SK-N-SH (cell line): ENCODE measurements around the gene SNCG. TPM values are rescaled to one million over a fixed set of nuclear protein-coding genes. Genes with fewer than 3 reads are reported as not detected.

Source experiments
- CTCF ChIA-PET: fragments of 300-600, 350-600 bp; formaldehyde crosslinking; extraction: SDS; loops from one replicate; lab custom pipeline; 2021; lab: Yijun Ruan, JAX
- POLR2A ChIA-PET: fragments of 350-600 bp; sonication (Branson Sonifier 250); formaldehyde crosslinking; extraction: SDS; loops from one replicate; lab custom pipeline; 2020; ENCODE audit warnings: antibody characterized with exemption, inconsistent platforms; lab: Yijun Ruan, JAX
- DNase-seq: peaks from one replicate; pipeline ENCODE4 v3.0.0; 2012
- H2AFZ ChIP-seq: fragments of 200-600 bp; sonication (generic); 2 replicates; pipeline ENCODE4 v1.8.1; 2016; ENCODE audit warnings: antibody characterized with exemption, mild to moderate bottlenecking, low read depth
- H3F3A ChIP-seq: fragments of 200-600 bp; sonication (generic); replicated peaks from 2 replicates; pipeline ENCODE3; 2016; ENCODE audit warnings: antibody characterized with exemption, mild to moderate bottlenecking; ENCODE audit not compliant: insufficient read depth
- H3K27ac ChIP-seq, 2 experiments: fragments of 200-500 bp in 1 of 2; fragments of 200-600 bp in 1 of 2; sonication (Bioruptor generic) in 1 of 2; sonication (generic), shearing (Covaris generic) in 1 of 2; 2 replicates each; pipeline versions ENCODE4 v1.5.1 to v1.6.1; 2014 to 2016; ENCODE audit warnings: low read depth in 2 of 2, inconsistent platforms in 1 of 2, low read length in 1 of 2, mild to moderate bottlenecking in 1 of 2, mixed read lengths in 1 of 2
- H3K27me3 ChIP-seq: fragments of 200-600 bp; sonication (generic), shearing (Covaris generic); 2 replicates; pipeline ENCODE4 v1.6.1; 2016; ENCODE audit warnings: mixed run types; ENCODE audit not compliant: insufficient read depth
- H3K36me3 ChIP-seq, 2 experiments: fragments of 200-500 bp in 1 of 2; fragments of 200-600 bp in 1 of 2; sonication (Bioruptor generic) in 1 of 2; sonication (generic) in 1 of 2; replicated peaks in 1 of 2; 2 replicates each; pipeline versions ENCODE3 to v1.5.1; 2014 to 2016; ENCODE audit warnings: low read length in 1 of 2, mild to moderate bottlenecking in 1 of 2; ENCODE audit not compliant: insufficient read depth in 2 of 2, control insufficient read depth in 1 of 2
- H3K4me1 ChIP-seq, 2 experiments: fragments of 200-500 bp in 1 of 2; fragments of 200-600 bp in 1 of 2; sonication (Bioruptor generic) in 1 of 2; sonication (generic), shearing (Covaris generic) in 1 of 2; 2 replicates each; pipeline versions ENCODE4 v1.5.1 to v1.6.1; 2014 to 2016; ENCODE audit warnings: low read depth in 1 of 2, low read length in 1 of 2, mixed run types in 1 of 2; ENCODE audit not compliant: insufficient read depth in 2 of 2, control insufficient read depth in 1 of 2
- H3K4me2 ChIP-seq: fragments of 200-600 bp; sonication (generic), shearing (Covaris generic); 2 replicates; pipeline ENCODE4 v1.6.1; 2017; ENCODE audit warnings: mixed run types
- H3K4me3 ChIP-seq, 2 experiments: fragments of 200-500 bp in 1 of 2; fragments of 200-600 bp in 1 of 2; sonication (Bioruptor generic) in 1 of 2; sonication (generic), shearing (Covaris generic) in 1 of 2; 2 replicates each; pipeline versions ENCODE4 v1.5.1 to v1.8.1; 2014 to 2016; ENCODE audit warnings: low read depth in 2 of 2, inconsistent platforms in 1 of 2, low read length in 1 of 2, mild to moderate bottlenecking in 1 of 2, mixed read lengths in 1 of 2, moderate library complexity in 1 of 2
- H3K79me2 ChIP-seq: fragments of 200-600 bp; sonication (generic); 2 replicates; pipeline ENCODE4 v1.8.1; 2017; ENCODE audit warnings: mild to moderate bottlenecking; ENCODE audit not compliant: insufficient read depth
- H3K9ac ChIP-seq: fragments of 200-600 bp; sonication (generic); 2 replicates; pipeline ENCODE4 v1.6.1; 2017; ENCODE audit warnings: mixed run types
- H3K9me2 ChIP-seq: fragments of 200-600 bp; sonication (generic); 2 replicates; pipeline ENCODE4 v1.6.1; 2017; ENCODE audit warnings: mixed run types
- H3K9me3 ChIP-seq: fragments of 200-600 bp; sonication (generic); 2 replicates; pipeline ENCODE4 v1.6.1; 2017; ENCODE audit warnings: mixed run types, mild to moderate bottlenecking, moderate library complexity
- H4K20me1 ChIP-seq: fragments of 200-600 bp; sonication (generic); 2 replicates; pipeline ENCODE4 v1.6.1; 2017; ENCODE audit warnings: mild to moderate bottlenecking, mixed run types; ENCODE audit not compliant: insufficient read depth
- CHD2 ChIP-seq: fragments of 150-350 bp; IDR thresholded peaks from 2 replicates; pipeline ENCODE4 v1.6.1; 2018; ENCODE audit warnings: low read length; ENCODE audit not compliant: partially characterized antibody
- EP300 ChIP-seq, 2 experiments: IDR thresholded peaks; 2 replicates each; pipeline versions ENCODE4 v1.4.0 to v1.6.1; 2012; ENCODE audit warnings: borderline replicate concordance in 1 of 2, low read depth in 1 of 2, low read length in 1 of 2
- EZH2phosphoT487 ChIP-seq: fragments of 200-600 bp; sonication (generic); IDR thresholded peaks from 2 replicates; pipeline ENCODE4 v1.6.1; 2017; ENCODE audit warnings: low read depth, mixed run types, mild to moderate bottlenecking, antibody characterized with exemption, moderate library complexity, borderline replicate concordance
- FOXM1 ChIP-seq: IDR thresholded peaks from 2 replicates; pipeline ENCODE4 v1.4.0; 2012; ENCODE audit warnings: low read depth, mild to moderate bottlenecking
- GABPA ChIP-seq: IDR thresholded peaks from 2 replicates; pipeline ENCODE4 v1.4.0; 2012; ENCODE audit warnings: low read depth, mild to moderate bottlenecking
- MEF2A ChIP-seq: IDR thresholded peaks from 2 replicates; pipeline ENCODE4 v1.4.0; 2012; ENCODE audit warnings: low read depth, borderline replicate concordance
- NFIC ChIP-seq: IDR thresholded peaks from 2 replicates; pipeline ENCODE4 v1.4.0; 2012; ENCODE audit warnings: borderline replicate concordance
- POLR2AphosphoS5 ChIP-seq: IDR thresholded peaks from 2 replicates; pipeline ENCODE4 v1.6.1; 2012; ENCODE audit warnings: low read depth, low read length
- RAD21 ChIP-seq: IDR thresholded peaks from 2 replicates; pipeline ENCODE4 v1.6.1; 2012; ENCODE audit warnings: mild to moderate bottlenecking, low read length
- RCOR1 ChIP-seq: fragments of 150-350 bp; IDR thresholded peaks from 2 replicates; pipeline ENCODE4 v1.6.1; 2017; ENCODE audit warnings: antibody characterized with exemption, low read length
- SMC3 ChIP-seq: IDR thresholded peaks from 2 replicates; pipeline ENCODE4 v1.6.1; 2012; ENCODE audit warnings: low read depth, low read length, improper control_type of control experiment
- TCF12 ChIP-seq: IDR thresholded peaks from 2 replicates; pipeline ENCODE4 v1.4.0; 2012
- TEAD4 ChIP-seq: IDR thresholded peaks from 2 replicates; pipeline ENCODE4 v1.4.0; 2012; ENCODE audit warnings: mild to moderate bottlenecking, borderline replicate concordance; ENCODE audit not compliant: insufficient read depth
- YY1 ChIP-seq: IDR thresholded peaks from 2 replicates; pipeline ENCODE4 v1.4.0; 2012; ENCODE audit warnings: low read depth, mild to moderate bottlenecking
- WGBS: methylation state at CpG from one replicate; pipeline ENCODE4 v1.1.6; 2017; ENCODE audit warnings: low lambda C conversion rate; 5-methylcytosine and 5-hydroxymethylcytosine counted together
- polyA plus RNA-seq, 3 experiments: library from polyadenylated mRNA; depleted of rRNA; stranded (reverse); fragments of >200 nt; gene quantifications; 2 replicates each; pipeline ENCODE4 v1.2.3, GENCODE V29; 2012
- TF ChIP-seq, protein P1 (sequence below): fragments of 150-350 bp; IDR thresholded peaks from 2 replicates; pipeline ENCODE4 v1.6.1; 2017; ENCODE audit warnings: antibody characterized with exemption, low read length, low read depth, borderline replicate concordance
- TF ChIP-seq, protein P2 (sequence below): IDR thresholded peaks from 2 replicates; pipeline ENCODE4 v1.6.1; 2012; ENCODE audit warnings: mild to moderate bottlenecking, low read depth, low read length, moderate library complexity
- TF ChIP-seq, protein P3 (sequence below): IDR thresholded peaks from 2 replicates; pipeline ENCODE4; 2012
- TF ChIP-seq, protein P4 (sequence below): IDR thresholded peaks from 2 replicates; pipeline ENCODE4 v1.4.0; 2012; ENCODE audit warnings: low read depth
- TF ChIP-seq, protein P5 (sequence below): fragments of 150-350 bp; IDR thresholded peaks from 2 replicates; pipeline ENCODE4 v1.6.1; 2016; ENCODE audit warnings: mild to moderate bottlenecking, low read depth, low read length

Gene SNCG
- polyA plus RNA-seq (2012; rRNA removed), result 3.8 and 4.3 TPM in 2 replicates
- 2.3 and 3.1 TPM in 2 replicates for polyA plus RNA-seq (2012; cell fraction: cytosol; rRNA removed)
- polyA plus RNA-seq (2012; cell fraction: nucleus; rRNA removed), result 5.2 and 6.0 TPM in 2 replicates

DNA sequence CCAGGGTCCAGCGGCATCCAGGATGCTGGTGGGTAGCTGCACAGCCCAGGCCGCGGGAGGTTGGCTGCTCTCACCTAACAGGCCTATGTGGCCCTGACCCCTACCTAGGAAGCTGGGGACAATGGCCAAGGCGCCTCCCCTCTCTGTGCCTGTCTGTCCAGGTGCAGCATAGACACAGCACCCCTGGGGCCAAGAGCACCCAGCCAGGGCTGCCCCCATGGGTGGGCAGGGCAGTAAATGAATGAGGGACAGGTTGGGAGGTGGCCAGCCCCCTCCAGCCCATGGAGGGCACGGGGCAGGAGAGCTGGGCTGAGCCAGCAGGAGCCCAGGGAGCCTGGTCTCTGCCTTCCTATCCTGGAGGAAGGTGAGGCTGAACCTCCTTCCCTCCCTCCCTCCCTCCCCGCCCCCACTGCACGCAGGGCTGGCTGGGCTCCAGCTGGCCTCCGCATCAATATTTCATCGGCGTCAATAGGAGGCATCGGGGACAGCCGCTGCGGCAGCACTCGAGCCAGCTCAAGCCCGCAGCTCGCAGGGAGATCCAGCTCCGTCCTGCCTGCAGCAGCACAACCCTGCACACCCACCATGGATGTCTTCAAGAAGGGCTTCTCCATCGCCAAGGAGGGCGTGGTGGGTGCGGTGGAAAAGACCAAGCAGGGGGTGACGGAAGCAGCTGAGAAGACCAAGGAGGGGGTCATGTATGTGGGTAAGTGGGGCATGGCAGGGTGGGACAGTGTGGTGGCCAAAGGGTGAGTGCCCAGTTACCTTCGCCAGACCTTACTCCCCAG lies at the start of gene SNCG:
Gene SNCG, plus strand, starts transcription at position 484 of the 785 bp plus-strand sequence. Its CDS starts 99 bp downstream, at position 583.
- WGBS, result 91% methylated on average over 8 of the region's 22 CpGs

DNA sequence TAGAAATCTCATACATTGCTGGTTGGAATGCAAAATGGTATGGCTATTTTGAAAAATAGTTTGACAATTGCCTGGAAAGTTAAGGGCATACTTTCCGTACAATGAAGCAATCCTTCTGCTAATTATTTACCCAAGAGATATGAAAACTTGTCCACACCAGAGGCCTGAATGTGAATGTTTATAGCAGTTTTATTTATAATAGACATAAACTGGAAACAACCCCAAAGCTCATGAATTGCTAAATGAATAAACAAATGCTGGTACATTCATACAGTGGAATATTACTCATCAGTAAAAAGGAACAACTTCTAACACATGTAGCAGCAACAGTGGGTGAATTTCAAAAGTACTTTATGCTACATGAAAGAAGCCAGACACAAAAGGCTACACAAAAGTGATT lies 43.7 kb upstream of the SNCG start:
- Histone ChIP-seq H3K4me1 (peaks cover 0 to 8% of the 10 kb centered on the region in 2 experiments; a peak in 1 of 4 replicates), H4K20me1 (no peaks in the 10 kb centered on the region), H3K36me3 (peaks cover 39 to 61% of the 10 kb centered on the region in 2 experiments), H3K79me2 (no peaks in the 10 kb centered on the region), H2AFZ (no peak overlapping the region), H3K9ac (no peak overlapping the region), H3K4me3 (no peak overlapping the region), H3K9me2 (no peaks in the 10 kb centered on the region), H3K27me3 (no peaks in the 10 kb centered on the region), H3F3A (peaks cover 6% of the 10 kb centered on the region), H3K9me3 (no peaks in the 10 kb centered on the region), H3K27ac (no peak overlapping the region), H3K4me2 (no peak overlapping the region)
- ChIA-PET POLR2A (no interaction called here), CTCF (no interaction called here)
- TF ChIP-seq RAD21 (no peak), FOXM1 (no peak), MEF2A (no peak), TCF12 (no peak), SMC3 (no peak), RCOR1 (no peak), EP300 (IDR thresholded peaks at IDR 0.05; ENCODE audit: borderline replicate concordance in 1 of 2, low read depth in 1 of 2, low read length in 1 of 2) (no peak), GABPA (no peak), TEAD4 (no peak), EZH2phosphoT487 (no peak), CHD2 (no peak), YY1 (no peak), POLR2AphosphoS5 (no peak), NFIC (no peak)
- TF ChIP-seq, protein P1, sequence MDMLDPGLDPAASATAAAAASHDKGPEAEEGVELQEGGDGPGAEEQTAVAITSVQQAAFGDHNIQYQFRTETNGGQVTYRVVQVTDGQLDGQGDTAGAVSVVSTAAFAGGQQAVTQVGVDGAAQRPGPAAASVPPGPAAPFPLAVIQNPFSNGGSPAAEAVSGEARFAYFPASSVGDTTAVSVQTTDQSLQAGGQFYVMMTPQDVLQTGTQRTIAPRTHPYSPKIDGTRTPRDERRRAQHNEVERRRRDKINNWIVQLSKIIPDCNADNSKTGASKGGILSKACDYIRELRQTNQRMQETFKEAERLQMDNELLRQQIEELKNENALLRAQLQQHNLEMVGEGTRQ, result no peak
- TF ChIP-seq, protein P2, sequence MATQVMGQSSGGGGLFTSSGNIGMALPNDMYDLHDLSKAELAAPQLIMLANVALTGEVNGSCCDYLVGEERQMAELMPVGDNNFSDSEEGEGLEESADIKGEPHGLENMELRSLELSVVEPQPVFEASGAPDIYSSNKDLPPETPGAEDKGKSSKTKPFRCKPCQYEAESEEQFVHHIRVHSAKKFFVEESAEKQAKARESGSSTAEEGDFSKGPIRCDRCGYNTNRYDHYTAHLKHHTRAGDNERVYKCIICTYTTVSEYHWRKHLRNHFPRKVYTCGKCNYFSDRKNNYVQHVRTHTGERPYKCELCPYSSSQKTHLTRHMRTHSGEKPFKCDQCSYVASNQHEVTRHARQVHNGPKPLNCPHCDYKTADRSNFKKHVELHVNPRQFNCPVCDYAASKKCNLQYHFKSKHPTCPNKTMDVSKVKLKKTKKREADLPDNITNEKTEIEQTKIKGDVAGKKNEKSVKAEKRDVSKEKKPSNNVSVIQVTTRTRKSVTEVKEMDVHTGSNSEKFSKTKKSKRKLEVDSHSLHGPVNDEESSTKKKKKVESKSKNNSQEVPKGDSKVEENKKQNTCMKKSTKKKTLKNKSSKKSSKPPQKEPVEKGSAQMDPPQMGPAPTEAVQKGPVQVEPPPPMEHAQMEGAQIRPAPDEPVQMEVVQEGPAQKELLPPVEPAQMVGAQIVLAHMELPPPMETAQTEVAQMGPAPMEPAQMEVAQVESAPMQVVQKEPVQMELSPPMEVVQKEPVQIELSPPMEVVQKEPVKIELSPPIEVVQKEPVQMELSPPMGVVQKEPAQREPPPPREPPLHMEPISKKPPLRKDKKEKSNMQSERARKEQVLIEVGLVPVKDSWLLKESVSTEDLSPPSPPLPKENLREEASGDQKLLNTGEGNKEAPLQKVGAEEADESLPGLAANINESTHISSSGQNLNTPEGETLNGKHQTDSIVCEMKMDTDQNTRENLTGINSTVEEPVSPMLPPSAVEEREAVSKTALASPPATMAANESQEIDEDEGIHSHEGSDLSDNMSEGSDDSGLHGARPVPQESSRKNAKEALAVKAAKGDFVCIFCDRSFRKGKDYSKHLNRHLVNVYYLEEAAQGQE, result no peak
- TF ChIP-seq, protein P3, sequence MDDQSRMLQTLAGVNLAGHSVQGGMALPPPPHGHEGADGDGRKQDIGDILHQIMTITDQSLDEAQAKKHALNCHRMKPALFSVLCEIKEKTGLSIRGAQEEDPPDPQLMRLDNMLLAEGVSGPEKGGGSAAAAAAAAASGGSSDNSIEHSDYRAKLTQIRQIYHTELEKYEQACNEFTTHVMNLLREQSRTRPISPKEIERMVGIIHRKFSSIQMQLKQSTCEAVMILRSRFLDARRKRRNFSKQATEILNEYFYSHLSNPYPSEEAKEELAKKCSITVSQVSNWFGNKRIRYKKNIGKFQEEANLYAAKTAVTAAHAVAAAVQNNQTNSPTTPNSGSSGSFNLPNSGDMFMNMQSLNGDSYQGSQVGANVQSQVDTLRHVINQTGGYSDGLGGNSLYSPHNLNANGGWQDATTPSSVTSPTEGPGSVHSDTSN, result no peak
- TF ChIP-seq, protein P4, sequence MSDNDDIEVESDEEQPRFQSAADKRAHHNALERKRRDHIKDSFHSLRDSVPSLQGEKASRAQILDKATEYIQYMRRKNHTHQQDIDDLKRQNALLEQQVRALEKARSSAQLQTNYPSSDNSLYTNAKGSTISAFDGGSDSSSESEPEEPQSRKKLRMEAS, result no peak
- TF ChIP-seq, protein P5, sequence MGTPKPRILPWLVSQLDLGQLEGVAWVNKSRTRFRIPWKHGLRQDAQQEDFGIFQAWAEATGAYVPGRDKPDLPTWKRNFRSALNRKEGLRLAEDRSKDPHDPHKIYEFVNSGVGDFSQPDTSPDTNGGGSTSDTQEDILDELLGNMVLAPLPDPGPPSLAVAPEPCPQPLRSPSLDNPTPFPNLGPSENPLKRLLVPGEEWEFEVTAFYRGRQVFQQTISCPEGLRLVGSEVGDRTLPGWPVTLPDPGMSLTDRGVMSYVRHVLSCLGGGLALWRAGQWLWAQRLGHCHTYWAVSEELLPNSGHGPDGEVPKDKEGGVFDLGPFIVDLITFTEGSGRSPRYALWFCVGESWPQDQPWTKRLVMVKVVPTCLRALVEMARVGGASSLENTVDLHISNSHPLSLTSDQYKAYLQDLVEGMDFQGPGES, result no peak
- WGBS, result 100% methylated on average over 1 of the region's 1 CpG
- DNase-seq, result no peak

More for the DNA sequence above, at the start of gene SNCG:
- ChIA-PET CTCF (interaction anchor here (1.5 kb wide), 2 partner anchors 11 to 20 kb away, joined by 5 to 6 read pairs; no protein-coding TSS in a partner anchor), POLR2A (no interaction called here)
- Histone ChIP-seq H2AFZ (peak within 1 kb of the TSS; percentile 29; the same call in 1 of the 2 replicates), H3K27me3 (no peaks in the 10 kb centered on the region), H3K4me3 (no peak within 1 kb of the TSS), H3K27ac (no peak within 1 kb of the TSS), H3K79me2 (no peaks in the 10 kb centered on the region), H3K9ac (no peak within 1 kb of the TSS), H3K4me2 (peak within 1 kb of the TSS; percentile 4; the same call in 1 of the 2 replicates), H3F3A (no peaks in the 10 kb centered on the region), H3K36me3 (no peaks in the 10 kb centered on the region)
- no peak for TF ChIP-seq EP300 (IDR thresholded peaks at IDR 0.05; ENCODE audit: borderline replicate concordance in 1 of 2, low read depth in 1 of 2, low read length in 1 of 2)
- TF ChIP-seq, all 33 proteins: peak for 0
- no peaks in the 10 kb centered on the region for H4K20me1 ChIP-seq
- peaks cover 6 to 11% of the 10 kb centered on the region in 2 experiments; a peak in 2 of 4 replicates for H3K4me1 ChIP-seq
- no peaks in the 10 kb centered on the region for H3K9me3 ChIP-seq
- DNase-seq, result no peak
- H3K9me2 ChIP-seq, result no peaks in the 10 kb centered on the region
